Stimulated activated CD8-positive, alpha-beta memory T cell treated with anti-CD3 and anti-CD28 coated beads, Interleukin-2, amount 100 ng/mL, for 1 hour (primary cell): Measurements from ENCODE around the gene DENND4A.
A peak's percentile ranks its signal among the peaks of the same experiment; 100 is the strongest.
"Not testable (repeated sequence)": the region's sequence is repeated elsewhere in the genome, so short reads cannot be mapped to it uniquely, and the experiment has no call there.

Experiments used
- DNase-seq, 2 donors: peaks; one replicate each; pipeline ENCODE4 v3.0.0-alpha.2; 2020; ENCODE audit warnings: low read depth in 2 of 2

DENND4A gene

DNA sequence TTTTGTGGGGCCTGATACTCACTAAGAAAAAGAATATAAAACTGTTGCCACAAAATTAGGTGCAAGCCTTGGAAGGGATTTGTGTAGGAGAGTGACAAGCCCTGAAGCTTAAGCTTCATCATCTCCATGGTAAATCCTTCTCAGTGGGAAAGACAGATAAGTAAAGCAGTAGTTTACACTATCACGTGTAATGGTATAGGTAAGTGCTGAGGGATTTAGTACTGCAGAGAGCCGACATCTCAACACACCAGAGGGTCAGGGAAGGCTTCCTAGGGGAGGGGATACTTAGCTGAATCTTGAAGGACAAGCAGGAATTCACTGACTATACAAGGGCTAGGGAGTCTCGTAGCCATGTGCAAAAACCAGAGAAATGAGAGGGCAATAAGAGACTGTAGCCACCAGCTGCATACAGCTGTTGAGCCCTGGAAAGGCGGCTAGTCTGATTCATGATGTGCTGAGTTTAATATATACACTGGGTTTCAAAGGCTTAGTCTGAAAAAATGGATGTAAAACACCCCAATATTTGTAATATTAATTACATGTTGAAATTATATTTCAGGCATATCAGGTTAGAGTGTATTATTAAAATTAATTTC, 159.2 kb downstream of the DENND4A start:
- no peak for DNase-seq

DNA sequence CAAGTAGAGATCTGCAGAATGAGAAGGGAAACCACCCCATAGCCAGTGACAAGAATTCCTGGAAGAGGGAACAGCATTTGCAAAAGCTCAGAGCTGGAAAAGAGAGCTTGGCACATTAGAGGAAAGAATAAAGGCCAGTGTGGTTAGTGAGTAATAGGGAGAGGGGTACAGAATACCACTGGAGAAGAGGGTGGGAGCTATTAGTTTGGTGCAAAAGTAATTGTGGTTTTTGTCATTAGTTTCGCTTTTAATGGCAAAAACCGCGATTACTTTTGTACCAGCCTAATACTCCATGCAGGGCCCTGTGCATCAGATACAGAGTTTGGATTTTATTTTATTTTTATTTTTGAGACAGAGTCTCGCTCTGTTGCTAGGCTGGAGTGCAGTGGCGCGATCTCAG, 160.6 kb downstream of the DENND4A start:
- DNase-seq: no peak

DNA sequence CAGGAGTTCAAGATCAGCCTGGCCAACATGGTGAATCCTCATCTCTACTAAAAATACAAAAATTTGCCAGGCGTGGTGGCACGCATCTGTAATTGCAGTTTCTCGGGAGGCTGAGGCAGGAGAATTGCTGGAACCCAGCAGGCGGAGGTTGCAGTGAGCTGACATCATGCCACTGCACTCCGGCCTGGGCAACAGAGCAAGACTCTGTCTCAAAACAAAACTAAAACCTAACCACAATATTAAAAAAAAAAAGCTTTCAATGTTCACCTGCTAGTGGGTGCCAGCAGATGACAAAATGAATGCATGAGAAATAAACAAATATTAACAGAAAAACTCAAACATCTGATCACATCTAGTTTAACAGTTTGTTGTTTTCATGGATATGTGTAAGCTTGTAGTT, 161.3 kb downstream of the DENND4A start:
- DNase-seq: no peak

DNA sequence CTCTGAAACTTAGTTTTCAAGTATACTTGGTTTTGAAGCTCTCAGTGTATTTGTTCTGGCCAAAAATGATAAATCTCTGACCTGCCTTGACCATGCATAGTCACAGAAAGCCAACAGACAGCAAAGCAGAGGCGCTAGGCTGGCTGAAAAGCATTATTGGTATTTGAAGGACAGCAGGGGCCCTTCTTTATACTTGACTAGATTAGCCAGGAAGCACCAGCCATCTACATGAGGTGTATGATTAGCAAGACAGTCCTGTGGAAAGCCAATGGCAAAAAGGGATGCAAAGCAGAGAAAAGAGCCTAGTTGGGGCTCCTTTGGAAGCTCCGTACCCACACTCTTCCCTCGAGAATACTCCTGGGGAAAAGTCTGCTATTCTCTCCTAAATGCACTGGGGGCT, 162.5 kb downstream of the DENND4A start:
- no peak for DNase-seq

DNA sequence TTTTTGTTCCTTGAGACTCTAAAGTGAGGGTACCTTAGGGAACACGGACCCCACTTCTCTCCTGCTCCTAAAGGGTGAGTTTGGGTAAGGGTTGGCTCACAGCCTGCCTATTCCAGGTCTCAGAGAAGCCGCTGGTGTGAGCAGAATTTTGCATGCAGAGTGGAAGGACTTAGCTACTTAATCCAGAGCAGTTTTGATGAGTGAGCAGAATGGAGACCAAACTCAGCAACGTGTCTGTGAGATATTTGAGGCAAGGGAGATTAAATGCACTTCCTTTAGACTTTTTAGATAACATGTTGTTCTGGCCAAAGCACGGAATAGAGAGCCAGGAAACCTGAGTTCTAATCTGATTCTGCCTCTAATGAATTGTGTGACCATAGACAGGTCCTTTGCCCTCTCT, 165.2 kb downstream of the DENND4A start:
- no peak for DNase-seq

DNA sequence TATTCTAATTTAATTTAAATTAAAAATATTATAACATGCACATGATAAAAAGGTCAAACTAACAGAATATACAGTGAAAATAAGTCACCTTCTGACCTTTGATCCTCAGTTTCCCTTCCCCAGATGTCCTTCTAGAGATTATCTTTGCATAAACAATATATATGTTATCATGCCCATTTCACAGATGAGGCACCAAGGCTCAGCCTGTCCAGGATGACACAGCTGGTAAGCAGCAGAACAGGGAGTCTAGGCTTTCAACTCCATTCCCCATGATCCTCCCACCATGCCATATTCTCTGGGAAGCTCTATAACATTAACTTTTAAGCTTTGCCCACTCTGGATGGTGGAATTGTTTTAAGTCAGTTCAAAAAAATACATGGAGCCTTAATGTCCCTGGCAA, 169.0 kb downstream of the DENND4A start:
- DNase-seq: no peak

DNA sequence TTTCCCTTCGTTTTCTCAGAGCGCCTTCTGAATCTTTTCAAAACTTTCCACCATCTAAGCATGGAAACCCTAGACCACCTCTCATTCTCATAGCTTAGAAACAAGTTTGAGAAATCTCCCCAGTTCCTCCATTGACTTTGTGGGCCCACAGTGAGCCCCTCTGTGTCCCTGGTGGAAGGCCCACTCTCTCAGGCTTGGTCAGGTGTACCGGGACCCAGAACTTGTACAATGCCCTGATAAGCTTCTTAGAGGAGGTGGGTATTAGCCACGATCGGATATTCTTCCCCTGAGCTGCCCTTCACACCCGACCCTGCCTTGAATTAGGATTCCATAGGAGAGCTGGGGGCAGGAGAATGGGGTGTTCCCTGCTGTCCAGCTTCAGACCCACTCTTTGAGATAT, 170.5 kb downstream of the DENND4A start, which contains the start of gene SLC24A1:
Gene SLC24A1, plus strand, starts transcription at position 301 of the 400 bp plus-strand sequence. CDS start 2,143 bp downstream, outside the sequence.
- no peak for DNase-seq

DNA sequence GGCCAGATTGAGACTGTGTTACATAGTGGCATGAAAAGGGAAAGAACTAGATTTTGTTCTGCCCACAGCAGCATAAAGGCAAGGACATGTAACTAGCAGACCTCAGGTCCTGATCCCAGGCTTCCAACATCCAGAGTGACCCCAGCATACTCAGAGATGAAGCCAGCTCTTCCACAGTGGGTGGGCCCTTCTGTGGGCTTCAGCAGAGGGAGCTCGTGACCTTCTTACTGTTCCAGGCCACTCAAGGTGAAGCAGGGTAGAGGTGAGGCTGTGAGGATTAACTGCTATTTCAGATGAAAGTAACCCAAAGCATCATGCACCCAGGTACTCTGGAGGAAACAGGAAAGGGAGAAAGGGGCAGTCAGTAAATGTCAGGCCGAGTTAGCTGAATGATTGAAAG, 171.3 kb downstream of the DENND4A start:
- no peak for DNase-seq

DNA sequence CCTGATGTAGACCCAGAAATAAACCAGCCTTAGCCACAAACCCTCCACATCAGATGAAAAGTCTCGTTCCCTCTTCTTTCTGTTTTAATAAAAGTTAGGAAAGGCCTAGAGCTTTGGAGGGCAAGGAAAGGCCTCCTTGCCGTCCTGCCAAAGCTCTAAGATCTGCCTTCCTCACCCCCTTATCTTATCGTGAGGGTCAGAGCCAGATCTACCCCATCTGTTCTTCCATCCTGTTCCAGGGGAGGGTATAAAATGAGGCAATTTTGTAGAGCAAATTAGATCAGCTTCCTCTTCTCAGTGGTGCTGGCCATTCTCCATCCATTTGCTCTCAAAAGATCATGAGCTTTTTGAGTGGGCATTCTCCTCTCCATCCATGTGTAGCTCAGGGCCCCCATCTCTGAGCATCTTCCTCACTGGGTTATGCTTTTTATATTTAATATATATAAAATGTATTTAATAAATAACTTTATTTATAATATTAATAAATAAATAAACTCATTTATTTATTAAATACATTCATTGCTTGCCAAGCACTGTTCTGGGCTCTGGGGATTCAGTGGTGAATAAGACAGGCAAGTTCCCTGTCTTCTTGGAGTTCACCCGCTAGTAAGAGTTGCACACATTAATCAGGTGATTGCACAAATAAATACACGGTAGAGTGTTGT, 172.3 kb downstream of the DENND4A start:
- no peak for DNase-seq

DNA sequence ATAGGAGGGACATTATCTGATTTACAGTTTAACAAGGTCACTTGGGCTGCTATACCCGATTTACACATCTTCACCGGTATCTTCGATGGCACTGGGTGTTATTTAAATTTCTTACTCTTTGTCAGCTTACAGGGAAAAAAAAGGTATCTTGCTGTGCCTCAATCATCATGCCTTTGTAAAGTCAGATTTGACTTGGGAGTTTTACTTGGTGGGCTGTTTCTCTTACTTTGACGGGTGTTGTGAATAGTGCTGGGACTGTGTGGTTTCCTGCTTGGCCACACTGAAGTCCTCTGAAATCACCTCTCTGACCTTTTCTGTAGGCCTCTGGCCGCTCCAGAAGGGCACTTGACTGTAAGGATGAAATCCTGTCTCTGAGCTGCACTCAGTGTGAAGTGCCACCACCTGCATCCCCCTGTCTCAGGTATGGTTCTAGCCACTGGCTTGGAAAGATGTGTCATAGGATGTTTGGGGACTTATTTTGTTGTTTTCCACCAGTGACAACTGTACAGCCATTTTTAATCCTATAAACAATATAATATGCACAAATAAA, 173.5 kb downstream of the DENND4A start:
- no peak for DNase-seq

DNA sequence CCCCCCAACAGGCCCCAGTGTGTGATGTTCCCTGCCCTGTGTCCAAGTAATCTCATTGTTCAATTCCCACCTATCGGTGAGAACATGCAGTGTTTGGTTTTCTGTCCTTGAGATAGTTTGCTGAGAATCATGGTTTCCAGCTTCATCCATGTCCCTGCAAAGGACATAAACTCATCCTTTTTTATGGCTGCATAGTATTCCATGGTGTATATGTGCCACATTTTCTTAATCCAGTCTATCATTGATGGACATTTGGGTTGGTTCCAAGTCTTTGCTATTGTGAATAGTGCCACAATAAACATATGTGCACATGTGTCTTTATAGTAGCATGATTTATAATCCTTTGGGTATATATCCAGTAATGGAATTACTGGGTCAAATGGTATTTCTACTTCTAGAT, 176.2 kb downstream of the DENND4A start:
- DNase-seq: not testable (repeated sequence)

DNA sequence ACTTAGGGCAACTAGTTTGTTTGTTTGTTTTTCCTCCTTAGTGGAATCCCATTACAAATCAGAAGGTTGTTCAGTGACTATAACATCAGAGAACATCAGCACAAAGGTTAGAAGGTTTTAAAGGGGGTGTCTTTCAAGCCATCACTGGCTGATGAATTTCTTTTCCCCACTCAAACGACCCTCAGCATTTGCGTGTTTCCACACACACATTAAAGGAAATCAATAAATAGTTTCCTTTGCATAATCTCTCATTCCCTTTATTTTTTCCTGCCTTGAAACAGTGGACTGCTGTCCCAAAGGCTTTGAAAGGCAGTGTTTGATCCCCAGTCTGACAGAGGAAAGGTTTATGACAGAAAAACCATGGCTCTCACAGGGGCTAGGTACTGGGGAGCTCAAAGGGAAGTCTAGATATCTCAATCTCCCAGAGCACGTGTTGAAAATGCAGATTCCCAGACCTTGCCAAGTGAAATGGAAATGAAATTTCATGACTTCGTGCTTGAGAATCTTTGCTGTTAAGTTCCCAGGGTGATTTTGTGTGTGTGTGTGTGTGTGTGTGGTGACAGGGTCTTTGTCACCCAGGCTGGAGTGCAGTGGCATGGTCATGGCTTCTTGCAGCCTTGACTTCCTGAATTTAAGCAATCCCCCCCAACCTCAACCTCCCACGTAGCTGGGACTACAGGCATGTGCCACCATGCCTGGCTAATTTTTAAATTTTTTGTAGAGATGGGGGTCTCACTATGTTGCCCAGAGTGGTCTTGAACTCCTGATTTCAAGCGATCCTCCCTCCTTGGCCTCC, 178.9 kb downstream of the DENND4A start:
- DNase-seq: no peak

DNA sequence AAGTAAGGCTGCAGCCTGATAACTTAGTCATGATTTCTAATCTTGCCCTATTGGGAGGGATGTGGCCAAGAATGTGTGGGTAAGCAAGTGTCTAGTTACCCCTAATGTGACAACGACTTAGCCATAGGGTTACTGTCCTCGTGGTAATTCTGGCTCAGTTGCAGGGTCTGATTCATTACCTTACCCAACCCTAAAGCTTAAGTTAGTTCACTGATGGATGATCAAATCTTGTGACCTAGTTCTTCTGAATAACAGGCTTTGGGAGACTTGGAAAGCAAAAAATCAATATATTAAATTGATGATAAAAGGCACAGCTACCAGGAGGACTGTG, 179.5 kb downstream of the DENND4A start:
- no peak for DNase-seq

DNA sequence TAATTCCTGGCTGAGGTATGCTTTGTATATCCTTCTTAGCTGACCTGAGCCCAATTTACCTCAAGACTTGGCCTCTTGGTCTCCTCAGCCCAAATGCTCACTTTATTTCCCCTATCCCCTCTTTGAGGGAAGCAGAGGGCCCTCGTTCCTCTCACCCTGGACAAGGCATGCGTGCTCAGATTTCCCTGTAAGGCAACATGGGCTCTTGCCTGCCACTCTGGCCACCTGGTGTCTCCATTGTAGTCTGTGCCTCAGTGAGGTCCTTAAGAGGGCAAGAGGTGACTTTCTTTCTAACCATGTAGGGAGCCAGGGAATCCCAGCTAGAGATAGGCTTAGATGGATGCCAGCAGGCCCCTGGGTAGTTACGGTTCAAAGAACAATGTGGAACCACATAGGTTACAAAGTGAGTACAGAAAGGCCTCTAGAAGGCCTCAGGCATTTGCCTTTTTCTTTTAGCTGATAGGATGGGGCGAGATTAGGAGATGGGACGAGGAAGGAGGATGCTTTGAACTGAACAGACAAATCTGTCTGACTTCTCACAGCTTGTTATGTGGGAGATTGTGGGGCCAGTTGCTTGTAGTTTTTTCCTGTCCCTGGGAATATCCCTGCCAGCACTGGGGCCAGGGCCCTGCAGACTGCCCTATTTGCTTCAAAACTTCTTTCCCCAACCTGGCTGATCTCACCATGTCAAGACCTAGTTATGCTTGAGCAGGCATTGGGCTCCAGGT, 180.0 kb downstream of the DENND4A start:
- DNase-seq: no peak

DNA sequence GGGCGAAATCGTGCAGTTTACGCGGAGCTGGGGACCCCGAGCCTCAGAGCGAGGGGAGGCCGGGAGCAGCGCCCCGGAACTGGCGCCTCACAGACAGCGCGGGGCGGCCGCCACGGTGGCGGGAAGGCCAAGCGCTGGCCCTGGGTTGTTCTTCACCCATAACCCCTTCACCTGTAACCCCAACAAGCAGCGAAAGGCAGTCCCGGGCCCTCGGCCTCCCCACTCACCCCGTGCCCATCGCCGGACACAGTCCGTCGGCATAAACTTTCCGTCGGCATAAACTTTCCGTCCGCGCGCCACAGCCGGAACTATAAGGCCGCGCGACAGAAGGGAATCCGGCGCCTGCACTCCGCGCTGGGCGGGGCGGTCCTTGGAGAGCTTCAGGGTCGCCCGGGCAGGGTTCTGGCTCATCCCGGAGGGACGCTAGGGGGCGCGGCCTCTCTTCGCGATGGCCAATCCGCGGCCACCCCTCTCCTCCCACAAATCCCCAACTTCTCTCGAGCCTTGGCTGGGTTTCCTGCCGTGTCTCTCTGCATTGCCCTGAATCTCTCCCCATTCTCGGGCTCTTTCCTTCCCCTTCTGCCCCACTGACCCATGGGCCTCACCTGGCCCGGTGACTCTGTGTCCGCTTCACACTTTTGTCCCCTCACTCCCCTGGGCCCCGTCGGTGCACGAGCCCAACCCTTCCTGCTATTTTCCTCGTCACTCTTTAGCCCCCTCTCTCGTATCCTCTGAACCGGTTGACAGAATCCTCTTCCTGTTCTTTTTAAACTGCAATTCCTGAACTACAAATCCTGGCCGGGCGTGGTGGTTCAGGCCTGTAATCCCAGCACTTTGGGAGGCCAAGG, 181.0 kb downstream of the DENND4A start, which contains the start of gene INTS14:
Gene INTS14, minus strand, starts transcription at position 261 of the 848 bp plus-strand sequence. CDS start 3,751 bp downstream, outside the sequence.
- DNase-seq: peak; percentile 87 to 88
